Right lobe of liver (tissue), 4 donors: Measurements from ENCODE around the gene KRTAP12-4.

ENCODE experiments used
- CTCF ChIP-seq, 4 donors: fragments of 200-600 bp in 3 of 4; fragments of 450-650 bp in 1 of 4; IDR thresholded peaks; one replicate each; pipeline versions ENCODE4 v1.5.1 to v1.8.0; 2016 to 2022; ENCODE audit warnings: antibody characterized with exemption in 4 of 4, mild to moderate bottlenecking in 2 of 4
- POLR2A ChIP-seq: fragments of 450-650 bp; IDR thresholded peaks from one replicate; pipeline ENCODE4 v1.6.1; 2017; ENCODE audit warnings: antibody characterized with exemption, mild to moderate bottlenecking
- donor health status: DM: no; HTN: no; CAD: no.
- donor health status: DM: no; HTN: no; CAD: no.
- donor health status: DM: no; HTN: yes; CAD: no.

GRCh38 chr21:44609193-44609592 is 45.3 kb downstream of the KRTAP12-4 start:
- no peak for TF ChIP-seq CTCF (IDR thresholded peaks at IDR 0.05)
- no peak for TF ChIP-seq POLR2A
